Endothelial cell of umbilical vein (primary cell): ENCODE measurements around the gene EVC2. TPM values are rescaled to one million over a fixed set of nuclear protein-coding genes. Genes with fewer than 3 reads are reported as not detected.

Source experiments
- BruUV-seq: library from RNA; stranded (reverse); fragments of 400-500 nt; replicated peaks from 2 replicates; lab custom pipeline; 2021; lab: Mats Ljungman, UMichigan
- CTCF ChIA-PET: fragments of 300-600, 350-600 bp; sonication (Branson Sonifier 250); formaldehyde crosslinking; loops from one replicate; lab custom pipeline; 2021; ENCODE audit warnings: antibody characterized with exemption, inconsistent platforms; lab: Charles Lee
- POLR2A ChIA-PET: fragments of 300-600, 350-600 bp; sonication (Branson Sonifier 250); formaldehyde crosslinking; loops from one replicate; lab custom pipeline; 2021; ENCODE audit warnings: antibody characterized with exemption, inconsistent platforms; lab: Charles Lee
- DNase-seq: peaks from one replicate; pipeline ENCODE4 v3.0.0-alpha.2; 2011; ENCODE audit warnings: low read depth, low spot score
- FAIRE-seq: peaks from 2 replicates; lab custom pipeline; 2011; peaks lifted over from hg19 to GRCh38; lab: Jason Lieb, UNC
- H2AFZ ChIP-seq: 2 replicates; pipeline ENCODE4 v1.6.0; 2012; ENCODE audit warnings: low read depth, low read length, control low read depth, inconsistent platforms
- H3K27ac ChIP-seq: 2 replicates; pipeline ENCODE4 v1.5.1; 2011; ENCODE audit warnings: low read depth, mild to moderate bottlenecking, control low read depth, low read length, moderate library complexity; ENCODE audit not compliant: insufficient read depth
- H3K27me3 ChIP-seq, 2 experiments: 2 replicates each; pipeline versions ENCODE4 v1.6.0 to v1.6.1; 2011; ENCODE audit warnings: low read length in 2 of 2, mixed read lengths in 1 of 2; ENCODE audit not compliant: control insufficient read depth in 2 of 2, insufficient read depth in 2 of 2
- H3K36me3 ChIP-seq, 2 experiments: 2 replicates in 1 of 2; 3 replicates in 1 of 2; pipeline ENCODE4 v1.5.1; 2011; ENCODE audit warnings: low read length in 2 of 2, mild to moderate bottlenecking in 1 of 2, moderate library complexity in 1 of 2; ENCODE audit not compliant: control insufficient read depth in 2 of 2, insufficient read depth in 2 of 2; ENCODE audit errors: extremely low read depth in 1 of 2
- H3K4me1 ChIP-seq: 3 replicates; pipeline ENCODE4 v1.5.1; 2011; ENCODE audit warnings: mild to moderate bottlenecking, low read length; ENCODE audit not compliant: control insufficient read depth, insufficient read depth; ENCODE audit errors: extremely low read depth
- H3K4me2 ChIP-seq: 2 replicates; pipeline ENCODE4 v1.6.1; 2011; ENCODE audit warnings: low read length, control low read depth, mixed read lengths; ENCODE audit not compliant: insufficient read depth
- H3K4me3 ChIP-seq, 3 experiments: fragments of 200-600 bp in 1 of 3; sonication (generic), shearing (Covaris generic) in 1 of 3; replicated peaks in 1 of 3; 2 replicates each; pipeline ENCODE4 v1.5.1; 2011 to 2016; ENCODE audit warnings: control low read depth in 3 of 3, low read length in 3 of 3, mild to moderate bottlenecking in 2 of 3, inconsistent platforms in 1 of 3, low read depth in 1 of 3, moderate library complexity in 1 of 3; ENCODE audit not compliant: insufficient read depth in 1 of 3
- H3K79me2 ChIP-seq: 2 replicates; pipeline ENCODE4 v1.6.0; 2012; ENCODE audit warnings: low read length, inconsistent platforms; ENCODE audit not compliant: control insufficient read depth, insufficient read depth
- H3K9ac ChIP-seq: replicated peaks from 2 replicates; pipeline ENCODE3; 2011; ENCODE audit warnings: low read length, control low read depth; ENCODE audit not compliant: insufficient read depth; ENCODE audit errors: extremely low read depth
- H3K9me1 ChIP-seq: replicated peaks from 3 replicates; pipeline ENCODE4 v1.6.0; 2011; ENCODE audit warnings: mild to moderate bottlenecking, low read length; ENCODE audit not compliant: control insufficient read depth, insufficient read depth; ENCODE audit errors: extremely low read depth
- H3K9me3 ChIP-seq: replicated peaks from 2 replicates; pipeline ENCODE4 v1.5.1; 2012; ENCODE audit warnings: low read length, inconsistent platforms; ENCODE audit not compliant: control insufficient read depth, insufficient read depth
- H4K20me1 ChIP-seq: replicated peaks from 2 replicates; pipeline ENCODE3; 2011; ENCODE audit warnings: mild to moderate bottlenecking, low read length; ENCODE audit not compliant: control insufficient read depth, insufficient read depth; ENCODE audit errors: extremely low read depth
- EZH2 ChIP-seq: IDR thresholded peaks from 2 replicates; pipeline ENCODE4 v1.6.1; 2012; ENCODE audit warnings: borderline replicate concordance, low read depth, mild to moderate bottlenecking, moderate library complexity, low read length, inconsistent platforms; ENCODE audit not compliant: severe bottlenecking
- FOS ChIP-seq: IDR thresholded peaks from 2 replicates; pipeline ENCODE4 v1.6.1; 2011; ENCODE audit warnings: mild to moderate bottlenecking, low read length, moderate library complexity, borderline replicate concordance; ENCODE audit not compliant: insufficient read depth
- GATA2 ChIP-seq: IDR thresholded peaks from 2 replicates; pipeline ENCODE4 v1.7.0; 2011; ENCODE audit warnings: low read depth, mild to moderate bottlenecking, moderate library complexity, mixed read lengths, low read length; ENCODE audit not compliant: insufficient read length, insufficient read depth
- JUN ChIP-seq: IDR thresholded peaks from 2 replicates; pipeline ENCODE4 v1.6.1; 2011; ENCODE audit warnings: borderline replicate concordance, low read depth; ENCODE audit not compliant: insufficient read length, insufficient read depth
- MYC ChIP-seq: IDR thresholded peaks from one replicate; pipeline ENCODE4 v1.6.1; 2011; ENCODE audit warnings: mild to moderate bottlenecking, low read depth, low read length
- POLR2A ChIP-seq: IDR thresholded peaks from 2 replicates; pipeline ENCODE4 v1.6.1; 2012; ENCODE audit warnings: low read depth, mild to moderate bottlenecking, control low read depth, low read length
- POLR2AphosphoS5 ChIP-seq: IDR thresholded peaks from 2 replicates; pipeline ENCODE4 v1.6.1; 2012; ENCODE audit warnings: low read depth, mild to moderate bottlenecking, control low read depth, low read length, moderate library complexity; ENCODE audit not compliant: insufficient read depth
- dilution Hi-C: fragments of 300-500 bp; cut with MboI; formaldehyde crosslinking; loops from one replicate; pipeline ENCODE4 v1.15.0; 2019; ENCODE audit warnings: low sequenced_read_pairs; ENCODE audit not compliant: extremely low pct_ligation_motif_present
- intact Hi-C: fragments of 100-400 bp; cut with micrococcal nuclease; formaldehyde crosslinking; loops from one replicate; pipeline ENCODE4 v1.10.0; 2022
- polyA plus RNA-seq, 4 experiments: library from polyadenylated mRNA; depleted of rRNA in 3 of 4; stranded (reverse) in 3 of 4; unstranded in 1 of 4; fragments of >200 nt; gene quantifications; 2 replicates each; pipeline versions ENCODE4 v1.2.1 to v1.2.3, GENCODE V29; 2011 to 2012; ENCODE audit warnings: missing spikeins in 1 of 4
- total RNA-seq: library from RNA; stranded (reverse); gene quantifications from 2 replicates; pipeline ENCODE4 v1.2.3, GENCODE V29; 2021
- TF ChIP-seq, protein P1 (sequence below): IDR thresholded peaks from 2 replicates; pipeline ENCODE4 v1.6.1; 2011; ENCODE audit not compliant: insufficient read depth, insufficient read length
- TF ChIP-seq, protein P2 (sequence below), 2 donors: IDR thresholded peaks; 1 replicate in 1 of 2; 2 replicates in 1 of 2; pipeline ENCODE4 v1.5.1; 2011; ENCODE audit warnings: low read length in 2 of 2, mild to moderate bottlenecking in 2 of 2, moderate library complexity in 2 of 2, control low read depth in 1 of 2, inconsistent platforms in 1 of 2, low read depth in 1 of 2; ENCODE audit not compliant: insufficient read depth in 1 of 2; ENCODE audit errors: extremely low read depth in 1 of 2

EVC2 gene
- total and polyA plus RNA-seq, 2 donors (not counting 3 experiments of a cell fraction or from before 2014, with no cell fraction given): 1.7 to 8.8 TPM

GRCh38 chr4:5722328-5722727 lies 14.0 kb upstream of the EVC2 start:
- H4K20me1 ChIP-seq: no peaks in the 10 kb centered on the region
- H3K27me3 ChIP-seq: no peaks in the 10 kb centered on the region
- peaks cover 3% of the 10 kb centered on the region for H3K4me1 ChIP-seq
- no peak overlapping the region for H3K9ac ChIP-seq
- intact Hi-C loops: no loop called here
- H3K4me3 ChIP-seq: no peak overlapping the region
- no TSS peak for BruUV-seq
- ChIA-PET POLR2A (no interaction called here), CTCF (interaction anchor here (1.1 to 1.4 kb wide), 2 partner anchors 12 to 13 kb away, joined by 3 read pairs; no protein-coding TSS in a partner anchor)
- peaks cover 11% of the 10 kb centered on the region for H3K79me2 ChIP-seq
- H3K27ac ChIP-seq: no peak overlapping the region
- no peak for FAIRE-seq
- no peak overlapping the region for H3K4me2 ChIP-seq
- dilution Hi-C loops: no loop called here
- no peak for DNase-seq
- H3K9me1 ChIP-seq: no peaks in the 10 kb centered on the region
- no peaks in the 10 kb centered on the region for H3K9me3 ChIP-seq
- TF ChIP-seq, protein P1, sequence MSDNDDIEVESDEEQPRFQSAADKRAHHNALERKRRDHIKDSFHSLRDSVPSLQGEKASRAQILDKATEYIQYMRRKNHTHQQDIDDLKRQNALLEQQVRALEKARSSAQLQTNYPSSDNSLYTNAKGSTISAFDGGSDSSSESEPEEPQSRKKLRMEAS: no peak
- TF ChIP-seq, protein P2, sequence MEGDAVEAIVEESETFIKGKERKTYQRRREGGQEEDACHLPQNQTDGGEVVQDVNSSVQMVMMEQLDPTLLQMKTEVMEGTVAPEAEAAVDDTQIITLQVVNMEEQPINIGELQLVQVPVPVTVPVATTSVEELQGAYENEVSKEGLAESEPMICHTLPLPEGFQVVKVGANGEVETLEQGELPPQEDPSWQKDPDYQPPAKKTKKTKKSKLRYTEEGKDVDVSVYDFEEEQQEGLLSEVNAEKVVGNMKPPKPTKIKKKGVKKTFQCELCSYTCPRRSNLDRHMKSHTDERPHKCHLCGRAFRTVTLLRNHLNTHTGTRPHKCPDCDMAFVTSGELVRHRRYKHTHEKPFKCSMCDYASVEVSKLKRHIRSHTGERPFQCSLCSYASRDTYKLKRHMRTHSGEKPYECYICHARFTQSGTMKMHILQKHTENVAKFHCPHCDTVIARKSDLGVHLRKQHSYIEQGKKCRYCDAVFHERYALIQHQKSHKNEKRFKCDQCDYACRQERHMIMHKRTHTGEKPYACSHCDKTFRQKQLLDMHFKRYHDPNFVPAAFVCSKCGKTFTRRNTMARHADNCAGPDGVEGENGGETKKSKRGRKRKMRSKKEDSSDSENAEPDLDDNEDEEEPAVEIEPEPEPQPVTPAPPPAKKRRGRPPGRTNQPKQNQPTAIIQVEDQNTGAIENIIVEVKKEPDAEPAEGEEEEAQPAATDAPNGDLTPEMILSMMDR (IDR thresholded peaks at IDR 0.05; ENCODE audit: extremely low read depth in 1 of 2, insufficient read depth in 1 of 2, low read depth in 1 of 2, low read length in 2 of 2): no peak
- TF ChIP-seq POLR2A (no peak), MYC (no peak), FOS (no peak), JUN (no peak), GATA2 (no peak), POLR2AphosphoS5 (no peak), EZH2 (no peak)
- no peak overlapping the region for H2AFZ ChIP-seq
- H3K36me3 ChIP-seq: peaks cover 3 to 6% of the 10 kb centered on the region in 2 experiments
